ENCODE results near the gene DNAH17.

DNA sequence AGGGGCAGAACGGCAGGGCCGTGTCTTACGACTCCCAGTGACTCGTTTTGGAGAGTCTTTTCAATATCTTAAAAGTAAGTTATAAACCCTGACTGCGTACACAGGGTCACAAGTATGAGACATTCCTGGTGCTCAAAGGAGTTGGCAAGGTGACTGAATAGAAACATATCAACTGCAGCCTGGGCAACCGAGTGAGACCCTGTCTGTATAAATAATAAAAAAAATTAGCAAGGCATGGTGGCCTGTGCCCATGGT lies 115.5 kb downstream of the DNAH17 start:
- TF ChIP-seq CTCF (IDR thresholded peaks at IDR 0.05) (no peak), POLR2A (IDR thresholded peaks at IDR 0.05) (no peak)

Measured in vagina (tissue), 2 donors.